HTR-8/SVneo (cell line): ENCODE data around the gene SCUBE1.

ENCODE experiments used
- DNase-seq: peaks from one replicate; pipeline ENCODE4 v3.0.0; 2011; ENCODE audit warnings: low spot score, mixed read lengths; ENCODE audit not compliant: insufficient read length
- FAIRE-seq: peaks from 2 replicates; lab custom pipeline; 2011; peaks lifted over from hg19 to GRCh38; lab: Jason Lieb, UNC

The SCUBE1 gene

DNA sequence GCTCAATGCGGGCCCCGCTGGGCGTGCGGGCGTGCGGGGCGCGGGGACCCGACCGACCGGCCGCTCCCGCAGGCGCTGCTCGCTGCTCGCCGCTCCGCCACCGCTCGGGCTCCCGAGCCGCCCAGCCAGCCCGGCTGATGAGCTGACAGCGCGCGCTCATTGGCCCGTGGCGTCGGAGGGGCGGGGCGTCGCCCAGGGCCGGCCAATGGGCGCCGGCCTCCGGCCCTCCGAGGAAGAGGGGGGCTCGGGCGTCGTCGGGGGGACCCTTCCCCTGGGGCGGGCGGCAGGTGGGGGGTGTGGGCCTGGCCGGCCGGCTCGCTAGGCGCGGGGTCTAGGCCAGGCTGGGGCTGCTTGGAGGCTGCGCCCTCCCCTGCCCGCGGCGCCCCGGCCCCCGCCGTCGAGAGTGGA is at the start of gene SCUBE1:
SCUBE1 (minus strand) TSS at position 111 of the 408 bp plus-strand sequence. CDS start 111 bp downstream, outside the sequence.
- FAIRE-seq (no peak), DNase-seq (peak; percentile 68)

DNA sequence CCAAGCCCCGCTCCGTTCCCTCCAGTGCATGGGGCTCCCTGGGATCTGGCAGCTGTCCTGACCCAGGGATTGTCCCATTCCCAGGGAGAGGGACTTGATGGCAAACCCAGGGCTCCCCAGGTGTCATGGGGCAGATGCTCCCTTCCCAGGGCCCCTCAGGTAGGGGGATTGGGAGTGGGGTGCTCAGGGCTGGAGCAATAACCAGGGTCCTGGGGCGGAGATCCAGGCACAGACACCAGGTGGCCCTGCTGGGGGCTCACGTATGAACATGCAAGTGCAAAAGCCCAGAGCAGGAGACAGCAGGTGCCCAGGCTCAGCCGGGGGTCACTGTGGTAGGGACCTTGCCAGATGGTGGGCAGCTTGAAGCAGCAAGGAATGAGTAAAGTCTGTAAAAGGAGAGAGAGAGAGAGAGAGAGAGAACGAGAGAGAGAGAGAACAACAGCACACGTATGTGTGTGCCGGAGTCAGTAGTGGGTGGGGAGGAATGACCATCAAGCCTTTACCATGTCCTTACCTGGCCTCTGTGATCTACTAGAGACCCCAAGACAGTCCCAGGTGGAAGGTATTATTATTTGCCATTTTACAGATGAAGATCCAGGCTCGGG is 49.3 kb upstream of the SCUBE1 start:
- DNase-seq (no peak), FAIRE-seq (no peak)

DNA sequence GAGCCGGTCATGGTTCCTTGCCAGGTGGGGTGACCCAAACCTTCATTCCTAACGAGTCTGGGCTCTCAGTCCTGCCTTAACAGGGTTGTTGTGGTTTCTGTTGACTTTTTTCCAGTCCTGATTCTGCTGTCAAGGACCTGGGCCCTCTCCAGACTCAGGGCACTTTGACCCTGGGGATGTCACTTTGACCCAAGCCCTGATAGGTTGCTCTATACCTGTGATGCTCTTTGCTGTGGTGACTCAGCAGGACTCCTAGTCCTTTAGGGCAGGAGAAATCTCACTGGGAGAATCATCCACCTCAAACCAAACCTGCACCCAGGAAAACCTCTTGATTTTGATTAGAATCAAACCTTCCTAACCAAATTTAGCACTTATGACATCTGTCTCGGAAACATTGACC is 48.1 kb upstream of the SCUBE1 start:
- FAIRE-seq, result no peak
- DNase-seq, result no peak

DNA sequence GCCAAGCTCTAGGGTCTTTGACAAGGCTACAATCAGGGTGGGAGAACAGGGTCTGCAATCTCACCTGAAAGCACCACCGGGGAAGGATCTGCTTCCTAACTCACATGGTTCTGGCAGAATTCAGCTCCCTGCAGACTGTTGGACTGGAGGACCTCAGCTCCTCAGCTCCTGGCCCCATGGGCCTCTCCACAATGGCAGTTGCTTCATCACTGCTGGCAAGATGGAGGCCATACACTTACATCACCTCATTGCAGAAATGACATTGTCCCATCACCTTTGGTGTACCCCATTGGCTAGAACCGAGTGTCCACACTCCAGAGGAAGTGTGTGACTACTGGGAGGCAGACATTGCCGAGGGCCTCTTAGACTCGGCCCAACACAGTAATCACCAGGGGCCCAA is 47.7 kb upstream of the SCUBE1 start:
- no peak for DNase-seq
- no peak for FAIRE-seq

DNA sequence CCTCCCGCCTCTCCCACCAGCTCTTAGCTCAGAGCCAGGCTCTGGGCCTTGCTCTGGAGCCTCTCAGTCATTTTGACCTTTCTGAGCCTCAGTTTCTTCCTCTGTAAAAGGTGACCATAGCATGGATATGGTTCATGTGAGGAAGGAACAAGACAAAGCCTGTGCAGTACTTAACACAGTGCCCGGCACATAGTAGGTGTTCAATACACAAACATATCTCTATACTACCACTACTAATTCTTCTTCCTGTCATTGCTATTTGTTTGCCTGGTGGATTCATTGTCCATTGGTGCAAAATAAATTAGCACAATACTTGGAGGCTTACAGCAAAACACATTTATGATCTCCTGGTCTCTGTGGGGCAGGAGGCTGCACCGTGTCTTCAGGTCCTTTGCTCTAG is 47.0 kb upstream of the SCUBE1 start:
- no peak for FAIRE-seq
- DNase-seq, result no peak

DNA sequence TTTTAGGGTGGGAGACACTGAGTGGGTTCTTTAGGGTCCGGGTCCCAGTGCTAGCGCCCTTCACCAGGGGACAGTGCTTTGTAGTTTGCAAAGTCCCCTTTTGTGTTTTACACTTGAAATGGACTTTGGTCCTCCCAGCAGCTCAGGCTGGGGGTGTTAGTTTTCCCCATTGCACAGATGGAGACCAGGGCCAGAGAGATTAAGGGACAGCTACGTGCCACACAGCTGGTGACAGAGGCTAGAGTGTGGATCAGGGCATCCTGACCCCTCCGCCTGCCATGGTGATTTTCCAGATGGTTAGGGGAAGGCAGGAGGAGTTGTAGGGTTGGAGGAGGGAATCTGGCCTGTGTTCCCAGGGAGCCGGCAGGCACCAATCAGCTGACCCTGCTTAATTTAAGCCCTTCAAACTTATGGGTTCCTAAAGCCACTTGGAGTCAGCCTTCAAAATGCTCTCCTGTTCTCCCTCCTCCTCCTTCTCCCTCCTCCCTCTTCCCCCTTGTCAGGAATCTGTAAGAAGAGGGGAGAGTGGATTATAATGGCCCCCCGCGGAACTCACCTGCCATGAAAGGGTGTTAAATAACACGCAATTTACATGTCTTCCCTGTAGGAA is 46.2 kb upstream of the SCUBE1 start:
- no peak for DNase-seq
- FAIRE-seq, result no peak

DNA sequence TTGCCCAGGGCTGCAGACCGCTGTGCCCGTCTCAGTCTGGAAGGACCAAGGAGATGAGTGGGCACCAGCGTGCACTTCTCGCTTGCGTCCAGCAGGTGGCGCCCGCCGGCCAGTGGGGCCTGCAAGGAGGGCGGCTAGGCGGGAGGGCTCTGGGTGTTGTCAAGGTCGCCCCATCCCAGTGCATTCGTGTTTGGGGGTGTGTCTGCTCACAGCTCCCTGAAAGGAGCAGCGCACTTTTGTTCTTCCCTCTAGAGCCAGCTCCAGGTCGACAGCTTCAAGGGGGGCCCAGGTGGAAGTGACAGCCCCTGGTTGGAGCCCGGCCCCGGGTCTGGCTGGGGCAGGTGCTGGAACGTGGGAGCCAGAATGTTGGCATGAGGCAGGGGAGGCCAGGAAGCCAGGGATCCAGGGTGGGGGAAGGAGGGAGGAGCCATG is 45.3 kb upstream of the SCUBE1 start:
- peak; percentile 81 for DNase-seq
- peak; percentile 26 for FAIRE-seq

DNA sequence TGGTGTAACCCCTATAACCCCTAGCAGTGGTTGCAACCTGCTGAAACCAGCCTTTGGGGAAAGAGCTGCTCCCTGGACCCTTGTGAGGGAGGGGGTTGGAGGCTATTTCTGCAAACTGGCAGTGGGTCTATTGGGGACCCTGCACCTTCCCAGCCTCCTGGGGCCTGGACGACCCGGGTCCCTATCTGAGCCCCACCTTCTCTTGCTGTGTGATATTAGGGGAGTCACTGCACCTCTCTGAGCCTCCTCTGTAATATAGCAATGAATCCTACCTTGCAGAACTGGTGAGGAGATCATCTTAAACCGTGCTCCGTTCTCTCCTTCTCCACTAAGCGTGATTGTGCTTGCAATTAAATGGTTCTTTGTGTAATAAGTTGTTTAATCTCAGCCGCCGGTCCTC is 44.6 kb upstream of the SCUBE1 start:
- FAIRE-seq (no peak), DNase-seq (no peak)

DNA sequence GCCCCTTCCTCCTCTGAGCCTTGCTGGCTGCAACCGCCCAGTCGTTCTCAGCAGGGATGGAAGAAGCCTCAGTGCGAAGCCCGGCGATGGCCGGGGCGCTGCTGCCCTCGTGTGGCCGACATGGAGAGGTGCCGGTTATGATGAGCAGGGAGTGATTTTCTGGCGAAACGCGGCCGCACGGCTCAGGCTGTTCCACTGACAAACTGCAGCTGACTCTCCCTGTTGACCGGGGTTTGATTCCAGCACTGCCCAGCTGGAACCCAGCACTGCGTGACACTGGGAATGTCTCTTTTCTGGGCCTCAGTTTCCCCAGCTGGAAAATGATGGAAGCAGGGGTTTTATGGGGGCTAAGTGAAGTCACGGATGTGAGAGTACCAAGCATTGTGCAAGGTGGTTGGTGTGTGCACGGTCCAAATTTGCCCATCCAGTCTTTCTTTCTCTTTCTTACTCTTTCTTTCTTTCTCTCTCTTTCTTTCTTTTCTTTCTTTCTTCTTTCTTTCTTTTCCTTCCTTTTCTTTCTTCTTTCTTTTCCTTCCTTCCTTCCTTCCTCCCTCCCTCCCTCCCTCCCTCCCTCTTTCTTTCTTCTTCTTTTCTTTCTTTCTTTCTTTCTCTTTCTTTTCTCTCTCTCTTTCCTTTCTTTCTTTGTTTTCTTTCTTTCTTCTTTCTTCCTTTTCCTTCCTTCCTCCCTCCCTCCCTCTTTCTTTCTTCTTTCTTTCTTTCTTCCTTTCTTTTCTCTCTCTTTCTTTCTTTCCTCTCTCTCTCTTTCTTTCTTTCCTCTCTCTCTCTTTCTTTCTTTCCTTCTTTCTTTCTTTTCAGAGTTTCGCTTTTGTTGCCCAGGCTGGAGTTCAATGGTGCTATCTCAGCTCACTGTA is 42.8 kb upstream of the SCUBE1 start:
- DNase-seq (peak; percentile 83), FAIRE-seq (peak; percentile 89)

DNA sequence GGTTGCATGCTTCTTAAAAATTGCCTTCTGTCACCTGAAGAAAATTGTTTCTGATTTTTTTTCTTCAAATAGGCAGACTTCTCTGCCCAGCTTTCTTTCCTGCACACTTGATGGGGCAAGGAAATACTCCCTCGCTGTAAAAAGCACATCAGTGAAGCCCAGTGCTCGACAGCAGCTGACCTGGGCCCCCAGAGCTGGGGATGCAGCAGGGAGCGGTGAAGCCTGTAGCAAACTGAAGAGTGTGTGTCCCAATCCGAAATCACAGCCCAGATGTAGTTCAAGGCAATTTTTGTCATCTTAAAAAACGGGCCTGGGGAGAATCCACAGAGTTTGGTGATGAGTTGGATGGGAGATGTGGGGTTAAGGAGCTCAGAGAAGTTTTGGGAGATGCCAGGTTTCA is 41.7 kb upstream of the SCUBE1 start:
- no peak for DNase-seq
- FAIRE-seq, result no peak

DNA sequence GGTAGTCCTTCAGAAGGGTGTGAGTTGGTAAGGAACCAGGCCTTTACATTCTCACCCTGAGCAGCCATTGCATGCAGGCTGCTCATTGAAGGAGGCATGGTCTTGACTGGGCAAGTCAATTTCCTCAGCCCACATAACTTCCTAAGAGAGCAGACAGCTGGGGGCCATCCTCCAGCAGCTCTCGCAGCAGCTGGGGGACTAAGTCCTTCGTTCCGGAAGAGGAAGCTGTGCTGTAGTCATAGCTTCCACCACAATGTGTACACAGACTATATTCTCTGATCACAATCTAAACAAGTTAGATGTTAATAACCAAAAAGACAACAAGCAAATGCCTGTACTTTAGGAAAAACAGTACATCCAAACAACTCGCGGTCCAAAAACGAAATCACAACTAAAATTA is 38.5 kb upstream of the SCUBE1 start:
- FAIRE-seq, result no peak
- no peak for DNase-seq

DNA sequence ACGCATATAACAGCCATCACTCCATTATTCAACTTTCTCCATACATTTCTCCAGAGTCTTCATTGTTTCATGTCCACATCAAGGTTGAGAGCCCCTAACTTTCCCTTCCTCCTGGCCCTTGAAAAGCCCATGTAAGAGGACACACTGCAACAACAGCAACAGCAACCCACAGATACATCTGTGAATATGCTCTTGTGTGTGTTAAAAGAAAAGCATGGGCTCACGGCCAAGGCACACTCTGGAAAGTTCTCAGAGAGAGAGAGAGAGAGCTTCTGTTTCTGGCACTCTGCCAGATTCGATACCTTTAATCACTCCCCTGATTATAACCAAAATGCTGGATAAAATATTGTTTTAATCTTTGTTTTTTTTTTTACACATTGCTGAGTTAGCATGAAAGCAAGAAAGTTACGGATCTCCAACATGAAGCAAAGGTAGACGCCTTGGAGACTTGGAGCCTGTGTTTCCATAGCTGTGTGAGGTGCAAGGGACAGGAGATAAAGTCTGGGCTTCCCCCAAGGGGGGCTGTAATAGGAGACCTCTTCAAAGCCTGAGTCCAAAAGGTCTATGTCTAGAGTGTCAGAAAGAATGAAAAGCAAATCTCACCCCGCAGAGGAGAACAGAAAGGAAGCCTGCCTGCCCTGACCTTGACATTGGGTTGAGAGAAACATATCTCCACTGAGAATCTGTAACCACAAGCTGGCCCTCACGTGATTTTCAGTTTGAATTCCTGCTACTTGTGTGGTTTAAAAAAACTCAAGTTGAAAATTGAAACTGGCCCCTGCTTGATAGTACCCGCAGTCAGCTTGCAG is 34.9 kb upstream of the SCUBE1 start:
- FAIRE-seq (no peak), DNase-seq (no peak)

DNA sequence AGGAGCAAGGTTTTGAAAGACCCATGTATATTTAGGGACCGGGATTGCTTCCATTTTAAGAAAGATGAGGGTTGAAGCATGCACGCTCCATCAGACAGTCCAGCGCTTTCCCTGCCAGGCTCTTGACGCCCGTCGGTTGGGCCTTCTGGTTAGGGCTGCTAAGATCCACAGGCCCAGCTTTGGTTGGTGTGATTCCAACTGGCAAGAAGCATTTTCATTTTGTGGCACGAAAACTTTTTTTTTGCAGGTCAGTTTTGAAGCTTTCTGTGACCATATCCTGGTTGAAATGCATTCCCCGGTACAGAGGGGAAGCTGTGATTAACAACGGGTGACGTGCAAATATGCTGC is 34.4 kb upstream of the SCUBE1 start:
- FAIRE-seq, result no peak

DNA sequence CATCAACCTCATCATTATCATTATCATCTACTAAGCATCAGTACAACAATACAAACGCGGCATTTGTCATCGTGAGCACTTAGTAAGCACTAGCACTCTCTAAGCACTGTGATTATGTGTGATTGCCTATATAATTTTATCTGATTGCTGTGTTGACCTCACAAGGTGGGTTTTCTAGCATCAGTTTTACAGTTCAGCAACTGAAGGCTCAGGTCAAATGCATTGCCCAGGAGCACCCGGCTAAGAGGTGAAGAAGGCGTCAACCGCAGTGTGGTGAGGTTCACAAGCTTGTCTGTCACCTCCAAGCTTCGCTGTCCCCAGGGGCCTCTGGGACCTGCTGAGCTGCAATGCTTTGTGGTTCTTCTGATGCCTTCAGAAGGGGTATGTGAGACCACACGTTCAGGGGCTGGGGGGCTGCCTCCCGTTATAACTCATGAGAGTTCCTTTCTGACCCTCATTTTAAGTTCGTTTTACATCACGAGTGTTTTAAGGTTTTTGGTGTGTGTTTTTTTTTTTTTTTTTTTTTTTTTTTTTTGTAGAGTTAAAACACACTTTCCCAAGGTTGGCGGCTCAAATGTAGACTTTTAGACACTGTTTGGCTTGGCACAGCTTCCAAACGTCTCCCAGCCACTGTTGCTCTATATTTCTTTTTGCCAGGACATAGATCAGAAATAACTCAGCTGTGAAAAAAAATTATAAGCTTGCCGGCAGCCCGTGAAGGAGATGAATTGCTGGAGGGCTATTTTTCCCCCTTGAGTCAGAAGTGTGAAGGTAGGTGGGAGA is 33.8 kb upstream of the SCUBE1 start:
- DNase-seq (no peak), FAIRE-seq (no peak)

More for the DNA sequence above, 34.4 kb upstream of the SCUBE1 start:
- DNase-seq, result no peak

DNA sequence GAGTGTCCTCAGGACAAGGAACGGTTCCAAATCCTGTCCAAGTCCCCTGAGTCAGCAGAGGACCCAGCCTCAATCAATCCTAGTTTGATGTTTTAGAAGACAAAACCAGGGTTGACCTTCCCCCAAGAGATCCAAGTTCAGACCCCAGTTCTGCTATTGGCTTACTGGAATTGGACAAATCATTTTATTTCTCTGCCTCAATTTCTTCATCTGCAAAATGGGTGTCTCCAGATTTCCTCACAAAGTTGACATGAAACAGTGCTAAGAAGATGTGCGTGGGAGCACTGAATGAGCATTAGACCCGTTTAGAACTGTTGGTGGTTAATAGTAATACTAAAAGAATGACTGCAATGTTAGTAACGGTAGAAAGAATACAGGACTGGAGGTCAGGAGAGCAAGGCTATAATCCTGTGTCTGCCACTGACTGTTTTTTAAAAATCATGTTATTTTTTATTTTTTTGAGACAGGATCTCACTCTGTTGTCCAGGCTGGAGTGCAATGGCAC is 32.8 kb upstream of the SCUBE1 start:
- no peak for DNase-seq
- FAIRE-seq, result no peak

DNA sequence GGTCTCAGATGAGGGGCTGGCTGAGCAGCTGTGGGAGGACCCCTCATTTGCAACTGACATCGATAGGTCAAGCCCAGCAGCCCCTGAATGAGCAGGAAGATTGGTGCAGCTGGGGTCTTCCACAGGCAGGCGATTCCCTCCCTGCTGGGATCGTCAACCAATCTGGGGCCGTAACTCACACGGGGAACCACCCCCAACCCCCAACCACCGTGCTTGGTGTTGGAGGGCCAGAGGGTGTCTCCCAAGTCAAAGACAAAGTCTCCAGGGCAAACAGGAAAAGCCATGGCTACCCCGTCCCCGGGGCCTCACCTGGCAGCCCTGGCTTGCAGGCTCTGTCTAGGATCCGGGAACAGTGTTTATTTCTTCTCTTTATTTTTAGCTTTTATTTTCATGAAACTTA is 26.9 kb upstream of the SCUBE1 start:
- FAIRE-seq (no peak), DNase-seq (no peak)

DNA sequence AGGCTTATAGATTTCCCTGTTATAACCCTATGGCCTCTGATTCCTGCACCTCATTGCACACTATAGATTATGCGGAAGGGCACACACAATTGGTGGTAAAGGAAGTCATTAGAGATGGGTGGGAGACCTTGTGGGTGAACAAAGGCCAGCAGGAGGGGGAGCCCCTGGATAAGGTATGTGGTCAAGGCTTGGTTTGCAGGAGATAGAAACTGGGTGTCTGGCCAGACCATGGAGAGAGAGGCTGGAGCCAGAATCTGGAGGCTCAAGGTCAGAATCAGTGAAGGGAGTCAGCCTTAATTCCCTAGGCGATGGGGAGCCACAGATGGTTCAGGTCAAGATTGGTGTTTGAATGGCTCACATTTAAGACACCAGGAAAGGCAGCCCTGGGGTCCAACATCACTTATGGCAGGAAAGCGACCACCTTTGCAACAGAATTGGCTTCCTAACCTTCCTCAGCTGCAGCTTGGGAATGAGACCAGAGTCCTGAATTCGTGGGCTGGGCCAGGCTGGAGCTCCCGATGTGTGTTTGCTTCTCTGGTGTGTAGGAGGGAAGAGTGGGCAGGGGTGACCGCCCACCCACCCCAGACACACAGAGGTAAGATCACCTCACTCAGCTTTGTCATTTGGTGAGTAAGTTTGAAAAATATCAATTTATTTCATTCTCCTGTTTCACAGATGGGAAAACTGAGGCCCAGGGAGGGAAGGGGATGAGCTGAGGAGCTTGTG is 22.7 kb upstream of the SCUBE1 start:
- no peak for FAIRE-seq
- DNase-seq, result no peak

DNA sequence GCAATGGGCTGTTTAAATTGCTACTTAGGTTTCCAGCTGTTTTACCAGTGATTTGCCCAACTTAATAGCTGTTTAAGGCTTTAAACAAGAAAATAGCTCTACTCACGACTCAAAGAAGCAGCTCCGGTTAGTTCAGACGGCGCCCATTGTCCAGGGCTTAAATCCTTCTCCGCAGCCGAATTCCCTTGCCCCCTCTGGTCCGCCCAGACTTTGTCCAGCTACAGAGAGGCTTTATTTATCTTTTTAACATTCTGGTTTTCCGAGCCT is 20.9 kb upstream of the SCUBE1 start:
- DNase-seq (no peak), FAIRE-seq (no peak)
